Karpas-422 (cell line): ENCODE results near the gene RAPGEF4. TPM values are rescaled to one million over a fixed set of nuclear protein-coding genes. Genes with fewer than 3 reads are reported as not detected.

Source experiments
- DNase-seq: peaks from one replicate; pipeline ENCODE4 v3.0.0-alpha.2; 2015
- H2AFZ ChIP-seq: fragments of 200-600 bp; sonication (generic); 2 replicates; pipeline ENCODE4 v1.6.1; 2014; ENCODE audit warnings: antibody characterized with exemption, low read length, mixed read lengths
- H3K27ac ChIP-seq: fragments of 200-600 bp; sonication (generic); 2 replicates; pipeline ENCODE4 v1.5.1; 2014; ENCODE audit warnings: mild to moderate bottlenecking, low read length, moderate library complexity
- H3K27me3 ChIP-seq: fragments of 200-600 bp; sonication (generic); 2 replicates; pipeline ENCODE4 v1.6.1; 2014; ENCODE audit warnings: low read length, mixed read lengths
- H3K36me3 ChIP-seq: fragments of 200-600 bp; sonication (generic); 2 replicates; pipeline ENCODE4 v1.6.1; 2014; ENCODE audit warnings: low read length, mixed read lengths; ENCODE audit not compliant: insufficient read depth
- H3K4me1 ChIP-seq: fragments of 200-600 bp; sonication (generic); 2 replicates; pipeline ENCODE4 v1.6.1; 2014; ENCODE audit warnings: mild to moderate bottlenecking, low read length, mixed read lengths
- H3K4me2 ChIP-seq: fragments of 200-600 bp; sonication (generic); 2 replicates; pipeline ENCODE4 v1.6.1; 2014; ENCODE audit warnings: low read length, low read depth, mild to moderate bottlenecking; ENCODE audit not compliant: poor library complexity, severe bottlenecking
- H3K4me3 ChIP-seq: fragments of 200-600 bp; sonication (generic); 2 replicates; pipeline ENCODE4 v1.5.1; 2014; ENCODE audit warnings: mild to moderate bottlenecking, antibody characterized with exemption, low read length, mixed read lengths
- H3K79me2 ChIP-seq: fragments of 200-600 bp; sonication (generic); 2 replicates; pipeline ENCODE4 v1.6.1; 2014; ENCODE audit warnings: mild to moderate bottlenecking, low read length, mixed read lengths
- H3K9ac ChIP-seq: fragments of 200-600 bp; sonication (generic); 2 replicates; pipeline ENCODE4 v1.6.0; 2014; ENCODE audit warnings: low read length
- H3K9me2 ChIP-seq: fragments of 200-600 bp; sonication (generic), shearing (Covaris generic); replicated peaks from 2 replicates; pipeline ENCODE4 v1.6.0; 2014; ENCODE audit warnings: mild to moderate bottlenecking, low read length, moderate library complexity; ENCODE audit not compliant: insufficient read depth
- H3K9me3 ChIP-seq: fragments of 300-700, 200-600 bp; sonication (generic); 2 replicates; pipeline ENCODE4 v1.6.1; 2014; ENCODE audit warnings: low read length, mixed read lengths
- H4K20me1 ChIP-seq: fragments of 200-600 bp; sonication (generic); 2 replicates; pipeline ENCODE4 v1.6.1; 2014; ENCODE audit warnings: mild to moderate bottlenecking, antibody characterized with exemption, low read length, low read depth; ENCODE audit not compliant: insufficient read depth
- total RNA-seq: library from RNA; depleted of rRNA; stranded (reverse); fragments of >200 nt; shearing (Covaris generic); gene quantifications from 2 replicates; pipeline ENCODE4 v1.2.3, GENCODE V29; 2014; ENCODE audit warnings: low replicate concordance

Gene RAPGEF4
- total RNA-seq, 1 experiment from 2014 or later: 0.97 TPM

- Histone ChIP-seq H3K9me2 (no peaks in the 10 kb centered on the region), H3K4me2 (no peak overlapping the region), H3K4me1 (no peaks in the 10 kb centered on the region), H3K4me3 (no peak overlapping the region), H4K20me1 (no peaks in the 10 kb centered on the region), H3K27me3 (no peaks in the 10 kb centered on the region), H3K79me2 (no peaks in the 10 kb centered on the region), H3K9me3 (no peaks in the 10 kb centered on the region), H2AFZ (no peak overlapping the region), H3K27ac (no peak overlapping the region), H3K36me3 (no peaks in the 10 kb centered on the region), H3K9ac (no peak overlapping the region)
- no peak for DNase-seq
These were observed 168.6 kb downstream of the RAPGEF4 start for GRCh38 chr2:172904236-172904635.

GRCh38 chr2:172905937-172906811 is 170.5 kb downstream of the RAPGEF4 start:
- Histone ChIP-seq H2AFZ (no peak overlapping the region), H3K27ac (no peak overlapping the region)
- no peak for DNase-seq

GRCh38 chr2:172908275-172908674 is 172.6 kb downstream of the RAPGEF4 start:
- Histone ChIP-seq H2AFZ (no peak overlapping the region), H3K27me3 (no peaks in the 10 kb centered on the region), H3K36me3 (no peaks in the 10 kb centered on the region), H3K4me2 (no peak overlapping the region), H3K9me2 (no peaks in the 10 kb centered on the region), H3K9me3 (no peaks in the 10 kb centered on the region), H3K79me2 (no peaks in the 10 kb centered on the region), H3K9ac (no peak overlapping the region), H3K4me1 (no peaks in the 10 kb centered on the region), H4K20me1 (no peaks in the 10 kb centered on the region), H3K27ac (no peak overlapping the region), H3K4me3 (no peak overlapping the region)
- DNase-seq: no peak

More at GRCh38 chr2:172905937-172906811, 170.5 kb downstream of the RAPGEF4 start:
- Histone ChIP-seq H3K27me3 (no peaks in the 10 kb centered on the region), H3K9me3 (no peaks in the 10 kb centered on the region), H3K4me1 (no peaks in the 10 kb centered on the region), H3K79me2 (no peaks in the 10 kb centered on the region), H3K9me2 (no peaks in the 10 kb centered on the region), H3K4me2 (no peak overlapping the region), H3K4me3 (no peak overlapping the region), H4K20me1 (no peaks in the 10 kb centered on the region), H3K36me3 (no peaks in the 10 kb centered on the region), H3K9ac (no peak overlapping the region)

- Histone ChIP-seq H3K9ac (no peak overlapping the region), H3K9me3 (no peaks in the 10 kb centered on the region), H3K27ac (no peak overlapping the region), H3K79me2 (no peaks in the 10 kb centered on the region), H2AFZ (no peak overlapping the region), H3K4me2 (no peak overlapping the region), H3K27me3 (no peaks in the 10 kb centered on the region), H3K4me3 (no peak overlapping the region), H3K4me1 (no peaks in the 10 kb centered on the region), H3K9me2 (no peaks in the 10 kb centered on the region), H4K20me1 (no peaks in the 10 kb centered on the region), H3K36me3 (no peaks in the 10 kb centered on the region)
- DNase-seq: no peak
These were observed 173.8 kb downstream of the RAPGEF4 start for GRCh38 chr2:172909454-172909853.

- Histone ChIP-seq H3K27me3 (no peaks in the 10 kb centered on the region), H3K4me3 (no peak overlapping the region), H3K9ac (no peak overlapping the region), H3K79me2 (no peaks in the 10 kb centered on the region), H4K20me1 (no peaks in the 10 kb centered on the region), H3K9me3 (no peaks in the 10 kb centered on the region), H3K36me3 (no peaks in the 10 kb centered on the region), H3K27ac (no peak overlapping the region), H3K4me1 (no peaks in the 10 kb centered on the region), H3K9me2 (no peaks in the 10 kb centered on the region), H3K4me2 (no peak overlapping the region), H2AFZ (no peak overlapping the region)
- no peak for DNase-seq
These were observed 176.6 kb downstream of the RAPGEF4 start for GRCh38 chr2:172912266-172912665.

GRCh38 chr2:172914341-172915008 is 178.8 kb downstream of the RAPGEF4 start:
- Histone ChIP-seq H3K4me3 (no peak overlapping the region), H4K20me1 (no peaks in the 10 kb centered on the region), H3K9me2 (no peaks in the 10 kb centered on the region), H3K27me3 (no peaks in the 10 kb centered on the region), H2AFZ (no peak overlapping the region), H3K79me2 (no peaks in the 10 kb centered on the region), H3K27ac (no peak overlapping the region), H3K36me3 (no peaks in the 10 kb centered on the region), H3K9me3 (no peaks in the 10 kb centered on the region), H3K4me1 (no peaks in the 10 kb centered on the region), H3K4me2 (no peak overlapping the region), H3K9ac (no peak overlapping the region)
- no peak for DNase-seq

- H2AFZ ChIP-seq: no peak overlapping the region
- no peaks in the 10 kb centered on the region for H4K20me1 ChIP-seq
- H3K4me2 ChIP-seq: no peak overlapping the region
- H3K9me3 ChIP-seq: no peaks in the 10 kb centered on the region
- H3K9ac ChIP-seq: no peak overlapping the region
- H3K4me1 ChIP-seq: no peaks in the 10 kb centered on the region
- H3K79me2 ChIP-seq: no peaks in the 10 kb centered on the region
- no peaks in the 10 kb centered on the region for H3K27me3 ChIP-seq
- no peak overlapping the region for H3K27ac ChIP-seq
- no peak for DNase-seq
- H3K36me3 ChIP-seq: no peaks in the 10 kb centered on the region
- H3K9me2 ChIP-seq: no peaks in the 10 kb centered on the region
- no peak overlapping the region for H3K4me3 ChIP-seq
These were observed 182.1 kb downstream of the RAPGEF4 start for GRCh38 chr2:172917716-172918115.

GRCh38 chr2:172919732-172920131 is 184.1 kb downstream of the RAPGEF4 start:
- H3K9ac ChIP-seq: no peak overlapping the region
- no peaks in the 10 kb centered on the region for H3K79me2 ChIP-seq
- H3K27ac ChIP-seq: no peak overlapping the region
- H3K36me3 ChIP-seq: no peaks in the 10 kb centered on the region
- no peaks in the 10 kb centered on the region for H3K9me2 ChIP-seq
- H3K4me3 ChIP-seq: no peak overlapping the region
- no peaks in the 10 kb centered on the region for H4K20me1 ChIP-seq
- H3K4me1 ChIP-seq: no peaks in the 10 kb centered on the region
- H3K9me3 ChIP-seq: no peaks in the 10 kb centered on the region
- H3K4me2 ChIP-seq: no peak overlapping the region
- no peaks in the 10 kb centered on the region for H3K27me3 ChIP-seq
- no peak for DNase-seq
- no peak overlapping the region for H2AFZ ChIP-seq
